HCT116 (cell line): ENCODE results near the gene MRPL58. TPM values are rescaled to one million over a fixed set of nuclear protein-coding genes. Genes with fewer than 3 reads are reported as not detected.
A peak's percentile ranks its signal among the peaks of the same experiment; 100 is the strongest.
"Not testable (repeated sequence)": the region's sequence is repeated elsewhere in the genome, so short reads cannot be mapped to it uniquely, and the experiment has no call there.

Source experiments
- ATAC-seq: fragments of 200-7000 bp; cut with Tn5 transposase; 2 replicates; pipeline ENCODE4 v1.9.1; 2020; ENCODE audit warnings: mild to moderate bottlenecking, moderate library complexity
- BruUV-seq: library from RNA; stranded (reverse); fragments of 400-500 nt; replicated peaks from 2 replicates; lab custom pipeline; 2021; lab: Mats Ljungman, UMichigan
- CTCF ChIA-PET: fragments of 300-600 bp; sonication (Branson Sonifier 250); formaldehyde crosslinking; loops from one replicate; lab custom pipeline; 2021; ENCODE audit warnings: antibody characterized with exemption; lab: Charles Lee
- POLR2A ChIA-PET: fragments of 300-600, 350-600 bp; sonication (Branson Sonifier 250); formaldehyde crosslinking; loops from one replicate; lab custom pipeline; 2021; ENCODE audit warnings: antibody characterized with exemption; lab: Charles Lee
- RAD21 ChIA-PET, 2 experiments: fragments of 300-600 bp; sonication (Branson Sonifier 250); formaldehyde crosslinking; loops; one replicate each; lab custom pipeline; 2023; ENCODE audit warnings: low total read pairs in 2 of 2; ENCODE audit not compliant: uncharacterized antibody in 2 of 2, unreplicated experiment in 2 of 2, low non-redundant PET in 1 of 2; lab: Charles Lee
- DNase-seq: peaks from one replicate; pipeline ENCODE4 v3.0.0-alpha.2; 2010; ENCODE audit warnings: low read depth, low spot score
- H2AFZ ChIP-seq: fragments of 200-600 bp; shearing (Covaris generic), sonication (generic); 2 replicates; pipeline ENCODE4 v1.6.1; 2017; ENCODE audit warnings: low read depth, mixed run types, mixed read lengths, antibody characterized with exemption, low read length; ENCODE audit not compliant: poor library complexity, severe bottlenecking
- H3K27ac ChIP-seq: 2 replicates; pipeline ENCODE4 v1.5.1; 2012; ENCODE audit warnings: low read depth, low read length
- H3K27me3 ChIP-seq: fragments of 200-600 bp; sonication (generic); 2 replicates; pipeline ENCODE4 v1.6.1; 2016; ENCODE audit warnings: mixed run types, low read length, mixed read lengths; ENCODE audit not compliant: insufficient read depth
- H3K36me3 ChIP-seq, 2 experiments: fragments of 200-500 bp in 1 of 2; fragments of 200-600 bp in 1 of 2; sonication (Bioruptor generic) in 1 of 2; sonication (generic) in 1 of 2; 2 replicates each; pipeline versions ENCODE4 v1.5.1 to v1.6.1; 2014 to 2016; ENCODE audit warnings: low read length in 2 of 2, inconsistent platforms in 1 of 2, mixed read lengths in 1 of 2, mixed run types in 1 of 2; ENCODE audit not compliant: insufficient read depth in 2 of 2, control insufficient read depth in 1 of 2
- H3K4me1 ChIP-seq, 2 experiments: fragments of 200-600 bp in 1 of 2; sonication (generic) in 1 of 2; 2 replicates each; pipeline versions ENCODE4 v1.5.1 to v1.6.1; 2012 to 2017; ENCODE audit warnings: low read length in 2 of 2, inconsistent platforms in 1 of 2, mild to moderate bottlenecking in 1 of 2, mixed read lengths in 1 of 2, mixed run types in 1 of 2, moderate library complexity in 1 of 2; ENCODE audit not compliant: insufficient read depth in 2 of 2, control insufficient read depth in 1 of 2
- H3K4me2 ChIP-seq: fragments of 200-600 bp; sonication (generic); 2 replicates; pipeline ENCODE4 v1.6.1; 2017; ENCODE audit warnings: mixed run types, low read length, mixed read lengths
- H3K4me3 ChIP-seq, 2 experiments: fragments of 200-600 bp in 1 of 2; sonication (generic) in 1 of 2; replicated peaks in 1 of 2; 2 replicates each; pipeline ENCODE4 v1.5.1; 2011 to 2016; ENCODE audit warnings: low read length in 2 of 2, control low read depth in 1 of 2, low read depth in 1 of 2, mild to moderate bottlenecking in 1 of 2, mixed read lengths in 1 of 2, mixed run types in 1 of 2
- H3K79me2 ChIP-seq: fragments of 200-600 bp; sonication (generic); 2 replicates; pipeline ENCODE4 v1.6.1; 2017; ENCODE audit warnings: mild to moderate bottlenecking, mixed run types, low read length, moderate library complexity, mixed read lengths; ENCODE audit not compliant: insufficient read depth
- H3K9ac ChIP-seq: fragments of 200-600 bp; sonication (generic); 2 replicates; pipeline ENCODE4 v1.6.1; 2016; ENCODE audit warnings: low read length, mixed read lengths
- H3K9me2 ChIP-seq: fragments of 200-600 bp; sonication (generic), shearing (Covaris generic); 2 replicates; pipeline ENCODE4 v1.6.1; 2017; ENCODE audit warnings: mixed run types, mild to moderate bottlenecking, moderate library complexity; ENCODE audit not compliant: insufficient read depth
- H3K9me3 ChIP-seq, 2 experiments: fragments of 200-500 bp in 1 of 2; fragments of 200-600 bp in 1 of 2; sonication (Bioruptor generic) in 1 of 2; sonication (generic) in 1 of 2; 2 replicates each; pipeline ENCODE4 v1.6.1; 2014 to 2017; ENCODE audit warnings: low read length in 2 of 2, mixed read lengths in 2 of 2, inconsistent platforms in 1 of 2, low read depth in 1 of 2, mild to moderate bottlenecking in 1 of 2, mixed run types in 1 of 2, moderate library complexity in 1 of 2; ENCODE audit not compliant: control insufficient read depth in 1 of 2, insufficient read depth in 1 of 2
- H4K20me1 ChIP-seq: fragments of 200-600 bp; sonication (generic), shearing (Covaris generic); 2 replicates; pipeline ENCODE4 v1.6.1; 2017; ENCODE audit warnings: mixed run types, mild to moderate bottlenecking, moderate library complexity; ENCODE audit not compliant: insufficient read depth
- CBX3 ChIP-seq: IDR thresholded peaks from 2 replicates; pipeline ENCODE4 v1.6.1; 2012; ENCODE audit warnings: low read depth
- CEBPB ChIP-seq: IDR thresholded peaks from 2 replicates; pipeline ENCODE4 v1.6.1; 2012; ENCODE audit warnings: low read depth
- EGR1 ChIP-seq: IDR thresholded peaks from 2 replicates; pipeline ENCODE4 v1.6.1; 2012; ENCODE audit warnings: low read depth
- FOSL1 ChIP-seq: IDR thresholded peaks from 2 replicates; pipeline ENCODE4 v1.6.1; 2012; ENCODE audit warnings: low read depth
- JUND ChIP-seq: IDR thresholded peaks from 2 replicates; pipeline ENCODE4 v1.6.1; 2012
- POLR2A ChIP-seq: IDR thresholded peaks from 2 replicates; pipeline ENCODE4 v1.7.0; 2011; ENCODE audit warnings: borderline replicate concordance; ENCODE audit not compliant: insufficient read depth, insufficient read length; ENCODE audit errors: extremely low read depth
- POLR2AphosphoS5 ChIP-seq: IDR thresholded peaks from 2 replicates; pipeline ENCODE4 v1.6.1; 2011; ENCODE audit warnings: mild to moderate bottlenecking, low read depth, low read length, moderate library complexity
- REST ChIP-seq: IDR thresholded peaks from 2 replicates; pipeline ENCODE4 v1.6.1; 2012; ENCODE audit warnings: low read depth
- SIN3A ChIP-seq: IDR thresholded peaks from 2 replicates; pipeline ENCODE4 v1.6.1; 2012; ENCODE audit warnings: low read depth
- SP1 ChIP-seq: IDR thresholded peaks from 2 replicates; pipeline ENCODE4 v1.6.1; 2012; ENCODE audit warnings: low read depth
- SRF ChIP-seq: IDR thresholded peaks from 2 replicates; pipeline ENCODE4 v1.6.1; 2012; ENCODE audit warnings: low read depth
- TCF7L2 ChIP-seq: IDR thresholded peaks from 2 replicates; pipeline ENCODE4 v1.7.0; 2011; ENCODE audit warnings: borderline replicate concordance, inconsistent platforms; ENCODE audit not compliant: insufficient read depth, insufficient read length; ENCODE audit errors: extremely low read depth
- YY1 ChIP-seq: IDR thresholded peaks from 2 replicates; pipeline ENCODE4 v1.6.1; 2011; ENCODE audit warnings: low read length, low read depth, moderate library complexity, mild to moderate bottlenecking; ENCODE audit not compliant: insufficient replicate concordance; ENCODE audit errors: extremely low read depth
- intact Hi-C: fragments of 100-400 bp; cut with micrococcal nuclease; formaldehyde crosslinking; loops from 2 replicates; pipeline ENCODE4 v1.10.0; 2022
- total RNA-seq: library from RNA; stranded (reverse); gene quantifications from one replicate; pipeline ENCODE4 v1.2.1, GENCODE V29; 2021; ENCODE audit not compliant: unreplicated experiment

Gene MRPL58
- total RNA-seq, 1 experiment from 2014 or later: 80.5 TPM

GRCh38 chr17:75045946-75046406 lies 33.5 kb downstream of the MRPL58 start:
- Histone ChIP-seq H3K4me3 (peak overlapping the region; percentile 86 to 98), H3K79me2 (peaks cover 45% of the 10 kb centered on the region), H3K36me3 (peaks cover 19 to 21% of the 10 kb centered on the region in 2 experiments; a peak in 3 of 4 replicates), H3K9ac (peak overlapping the region; percentile 97), H3K4me2 (peak overlapping the region; percentile 65), H3K27ac (peak overlapping the region; percentile 99), H3K4me1 (peaks cover 10 to 17% of the 10 kb centered on the region in 2 experiments; a peak in 3 of 4 replicates)
- H3K9me2 ChIP-seq, H4K20me1 ChIP-seq, H3K27me3 ChIP-seq, RAD21 ChIA-PET, DNase-seq, BruUV-seq, H3K9me3 ChIP-seq, H2AFZ ChIP-seq: not testable (repeated sequence)
- POLR2A ChIA-PET: interaction anchor here (2.9 kb wide), 1 partner anchor 11 kb away, joined by 13 read pairs; no protein-coding TSS in a partner anchor
- peak; percentile 24 for ATAC-seq
- CTCF ChIA-PET: interaction anchor here (2.1 to 3.6 kb wide), 2 partner anchors 11 to 84 kb away, joined by 11 to 12 read pairs; no protein-coding TSS in a partner anchor
- intact Hi-C loops: loop anchor here (1.0 kb wide), 1 partner anchor 11 kb away; no protein-coding TSS in a partner anchor
- 0 out of 2 replicates have a peak, but pooled peaks have one; percentile 20 for TF ChIP-seq CBX3

- peaks cover 14 to 17% of the 10 kb centered on the region in 2 experiments; a peak in 3 of 4 replicates for H3K36me3 ChIP-seq
- H4K20me1 ChIP-seq: no peaks in the 10 kb centered on the region
- peaks cover 10 to 17% of the 10 kb centered on the region in 2 experiments; a peak in 3 of 4 replicates for H3K4me1 ChIP-seq
- H3K27me3 ChIP-seq: no peaks in the 10 kb centered on the region
- H3K9me2 ChIP-seq: no peaks in the 10 kb centered on the region
- no peaks in the 10 kb centered on the region for H3K9me3 ChIP-seq
- peaks cover 45% of the 10 kb centered on the region for H3K79me2 ChIP-seq
- peak within 1 kb of the TSS; percentile 86 to 98 for H3K4me3 ChIP-seq
- BruUV-seq: TSS peak; percentile 72
- ATAC-seq: peak; percentile 91
- RAD21 ChIA-PET: no interaction called here
- H2AFZ ChIP-seq: no peak within 1 kb of the TSS
- intact Hi-C loops: loop anchor here (1.0 kb wide), 1 partner anchor 11 kb away; no protein-coding TSS in a partner anchor
- peak within 1 kb of the TSS; percentile 97 for H3K9ac ChIP-seq
- POLR2A ChIA-PET: interaction anchor here (2.9 kb wide), 1 partner anchor 12 kb away, joined by 13 read pairs; no protein-coding TSS in a partner anchor
- H3K4me2 ChIP-seq: peak within 1 kb of the TSS; percentile 88
- peak; percentile 97 for DNase-seq
- peak within 1 kb of the TSS; percentile 99 for H3K27ac ChIP-seq
- CTCF ChIA-PET: interaction anchor here (0.7 to 3.6 kb wide), 3 partner anchors 11 to 85 kb away, joined by 3 to 12 read pairs (median 11); no protein-coding TSS in a partner anchor
- TF ChIP-seq TCF7L2 (peak; percentile 60), POLR2A (peak; percentile 96), REST (no peak), YY1 (peak; percentile 96), SIN3A (peak; percentile 74), POLR2AphosphoS5 (peak; percentile 94), SRF (no peak), SP1 (peak; percentile 99), JUND (no peak), FOSL1 (no peak), CEBPB (no peak; the same call in 1 of the 2 replicates), EGR1 (peak; percentile 98)
Measured at GRCh38 chr17:75046407-75047289, 34.2 kb downstream of the MRPL58 start, which contains the start of the genes ATP5PD and KCTD2. TSS of gene ATP5PD (minus strand) at chr17:75046969. CDS start at chr17:75042650, 4,319 bp downstream. TSS of gene KCTD2 (plus strand) at chr17:75047225. CDS start at chr17:75047251, 26 bp downstream.
